GM19035 (cell line): Measurements from ENCODE around the gene SLC35A3.
A peak's percentile ranks its signal among the peaks of the same experiment; 100 is the strongest.
"Not testable (repeated sequence)": the region's sequence is repeated elsewhere in the genome, so short reads cannot be mapped to it uniquely, and the experiment has no call there.

Source experiments
- ATAC-seq: cut with Tn5 transposase; IDR thresholded peaks from one replicate; pipeline ENCODE4 v1.9.1; 2021; ENCODE audit not compliant: unreplicated experiment

Gene SLC35A3

GRCh38 chr1:100028765-100029164 is 59.0 kb downstream of the SLC35A3 start:
- ATAC-seq: no peak

GRCh38 chr1:100034470-100034869 is 64.7 kb downstream of the SLC35A3 start:
- ATAC-seq: no peak

- ATAC-seq: no peak
Measured at GRCh38 chr1:100035214-100035613, 65.4 kb downstream of the SLC35A3 start.

GRCh38 chr1:100036718-100037655 is 67.2 kb downstream of the SLC35A3 start:
- ATAC-seq: peak; percentile 0

- ATAC-seq: no peak
Measured at GRCh38 chr1:100037656-100037926, 67.8 kb downstream of the SLC35A3 start.

GRCh38 chr1:100037927-100038659 is 68.3 kb downstream of the SLC35A3 start:
- ATAC-seq: peak; percentile 86

- peak; percentile 50 for ATAC-seq
Measured at GRCh38 chr1:100038660-100039287, 69.0 kb downstream of the SLC35A3 start.

GRCh38 chr1:100039591-100039990 is 69.8 kb downstream of the SLC35A3 start:
- ATAC-seq: no peak

- no peak for ATAC-seq
Measured at GRCh38 chr1:100045206-100045605, 75.4 kb downstream of the SLC35A3 start.

- ATAC-seq: not testable (repeated sequence)
Measured at GRCh38 chr1:100047235-100047708, 77.5 kb downstream of the SLC35A3 start.

GRCh38 chr1:100050139-100050538 is 80.3 kb downstream of the SLC35A3 start:
- no peak for ATAC-seq

- ATAC-seq: no peak
Measured at GRCh38 chr1:100051401-100051800, 81.6 kb downstream of the SLC35A3 start.

GRCh38 chr1:100051893-100052292 is 82.1 kb downstream of the SLC35A3 start:
- ATAC-seq: no peak

GRCh38 chr1:100053119-100053518 is 83.3 kb downstream of the SLC35A3 start:
- no peak for ATAC-seq

- ATAC-seq: no peak
Measured at GRCh38 chr1:100053727-100054126, 83.9 kb downstream of the SLC35A3 start.

GRCh38 chr1:100061681-100062080 is 91.9 kb downstream of the SLC35A3 start:
- no peak for ATAC-seq

- ATAC-seq: no peak
Measured at GRCh38 chr1:100065183-100065968, 95.6 kb downstream of the SLC35A3 start.

- ATAC-seq: no peak
Measured at GRCh38 chr1:100065969-100066227, 96.1 kb downstream of the SLC35A3 start.

GRCh38 chr1:100070201-100070939 is 100.6 kb downstream of the SLC35A3 start:
- no peak for ATAC-seq

GRCh38 chr1:100073531-100073930 is 103.7 kb downstream of the SLC35A3 start:
- ATAC-seq: no peak
